SKM-1 treated with dmso at 0.1 percent for 144 hours (cell line): ENCODE results near the gene DOCK3.
"Not testable (repeated sequence)": the region's sequence is repeated elsewhere in the genome, so short reads cannot be mapped to it uniquely, and the experiment has no call there.

Experiments
- DNase-seq: peaks from one replicate; lab custom pipeline; 2025; ENCODE audit not compliant: unreplicated experiment; lab: John Stamatoyannopoulos, UW

Gene DOCK3

GRCh38 chr3:50790894-50791293 lies 116.2 kb downstream of the DOCK3 start:
- not testable (repeated sequence) for DNase-seq

- no peak for DNase-seq
These were observed 117.8 kb downstream of the DOCK3 start for GRCh38 chr3:50792568-50792967.

- DNase-seq, result not testable (repeated sequence)
These were observed 129.1 kb downstream of the DOCK3 start for GRCh38 chr3:50803805-50804204.

- DNase-seq, result not testable (repeated sequence)
These were observed 129.6 kb downstream of the DOCK3 start for GRCh38 chr3:50804376-50804775.

GRCh38 chr3:50805321-50805720 lies 130.6 kb downstream of the DOCK3 start:
- DNase-seq, result no peak

GRCh38 chr3:50806031-50806430 lies 131.3 kb downstream of the DOCK3 start:
- DNase-seq, result no peak

- no peak for DNase-seq
These were observed 132.1 kb downstream of the DOCK3 start for GRCh38 chr3:50806806-50807205.

GRCh38 chr3:50807266-50807665 lies 132.5 kb downstream of the DOCK3 start:
- no peak for DNase-seq

GRCh38 chr3:50811893-50812292 lies 137.2 kb downstream of the DOCK3 start:
- no peak for DNase-seq

- DNase-seq, result no peak
These were observed 141.1 kb downstream of the DOCK3 start for GRCh38 chr3:50815844-50816243.

GRCh38 chr3:50816894-50817293 lies 142.2 kb downstream of the DOCK3 start:
- DNase-seq, result no peak

- DNase-seq, result no peak
These were observed 143.2 kb downstream of the DOCK3 start for GRCh38 chr3:50817756-50818529.

GRCh38 chr3:50819882-50820281 lies 145.2 kb downstream of the DOCK3 start:
- no peak for DNase-seq

- no peak for DNase-seq
These were observed 151.1 kb downstream of the DOCK3 start for GRCh38 chr3:50825841-50826240.

- no peak for DNase-seq
These were observed 155.7 kb downstream of the DOCK3 start for GRCh38 chr3:50830451-50830850.

- not testable (repeated sequence) for DNase-seq
These were observed 156.3 kb downstream of the DOCK3 start for GRCh38 chr3:50831009-50831408.

- DNase-seq, result no peak
These were observed 166.3 kb downstream of the DOCK3 start for GRCh38 chr3:50840983-50841489.

GRCh38 chr3:50848308-50848707 lies 173.6 kb downstream of the DOCK3 start:
- DNase-seq, result no peak

- DNase-seq, result no peak
These were observed 176.1 kb downstream of the DOCK3 start for GRCh38 chr3:50850639-50851511.

GRCh38 chr3:50853936-50854335 lies 179.2 kb downstream of the DOCK3 start:
- DNase-seq, result no peak

- no peak for DNase-seq
These were observed 187.5 kb downstream of the DOCK3 start for GRCh38 chr3:50862221-50862620.
